Stomach (tissue), 4 donors: ENCODE results near the gene NR3C1.

Experiments used
- CTCF ChIP-seq, 7 experiments: fragments of 450-650 bp in 4 of 7; fragments of 200-600 bp in 3 of 7; sonication (generic) in 3 of 7; IDR thresholded peaks; one replicate each; pipeline ENCODE4 v1.5.1; 2016 to 2019; ENCODE audit warnings: antibody characterized with exemption in 7 of 7, control low read depth in 2 of 7, mild to moderate bottlenecking in 1 of 7
- POLR2A ChIP-seq, 4 donors: fragments of 450-650 bp; IDR thresholded peaks; one replicate each; pipeline ENCODE4 v1.6.1; 2016; ENCODE audit warnings: antibody characterized with exemption in 4 of 4, control low read depth in 2 of 4, mild to moderate bottlenecking in 1 of 4, moderate library complexity in 1 of 4

GRCh38 chr5:143359869-143360268, 43.6 kb downstream of the NR3C1 start:
- TF ChIP-seq CTCF (IDR thresholded peaks at IDR 0.05) (no peak), POLR2A (IDR thresholded peaks at IDR 0.05) (no peak)
